GM18526 (cell line): ENCODE measurements around the gene PPP1R8.

ENCODE experiments used
- POLR2A ChIP-seq: IDR thresholded peaks from 3 replicates; pipeline ENCODE4 v1.6.1; 2011; ENCODE audit not compliant: insufficient read length; ENCODE audit errors: extremely low read depth

PPP1R8 gene

DNA sequence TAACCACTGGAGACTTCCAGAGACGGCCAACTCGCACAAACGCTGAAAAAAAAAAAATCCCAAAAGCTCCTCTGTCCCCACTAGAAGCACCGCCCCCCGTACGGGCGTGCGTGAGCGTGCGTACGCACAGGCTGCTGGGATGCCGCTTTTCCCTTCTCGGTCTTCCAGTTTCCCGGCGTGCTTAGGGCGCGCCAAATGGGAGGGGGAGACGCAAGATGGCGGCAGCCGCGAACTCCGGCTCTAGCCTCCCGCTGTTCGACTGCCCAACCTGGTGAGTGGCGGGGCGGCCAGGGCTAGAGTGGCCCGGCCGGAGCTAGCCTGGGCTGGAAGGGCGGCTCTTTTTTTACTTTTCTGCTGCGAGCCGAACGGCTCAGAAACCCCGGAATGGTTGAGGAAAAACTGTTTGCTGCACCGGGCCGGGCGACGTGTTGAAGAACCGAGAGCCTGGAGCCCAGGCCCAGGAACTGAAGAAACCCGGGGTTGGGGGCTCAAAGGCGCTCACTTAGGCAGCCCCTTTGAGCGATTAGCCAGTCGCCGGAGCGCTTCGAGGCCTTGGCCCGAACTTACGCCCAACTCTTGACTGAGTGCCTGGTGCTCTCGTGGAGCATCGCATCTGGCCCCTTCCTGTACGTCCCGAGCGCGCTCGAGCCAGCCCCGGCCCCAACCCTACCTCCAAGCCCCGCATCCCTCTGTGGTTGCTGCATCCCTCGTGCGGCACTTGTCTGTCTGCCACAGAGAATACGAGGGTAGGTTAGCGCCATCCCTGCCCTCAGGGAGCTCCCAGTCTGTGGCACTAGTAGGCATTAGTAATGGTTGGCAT is at the start of gene PPP1R8:
PPP1R8 (plus strand) TSS at position 162 of the 820 bp plus-strand sequence; CDS start at position 216, 54 bp downstream.
- TF ChIP-seq POLR2A = peak; percentile 95

DNA sequence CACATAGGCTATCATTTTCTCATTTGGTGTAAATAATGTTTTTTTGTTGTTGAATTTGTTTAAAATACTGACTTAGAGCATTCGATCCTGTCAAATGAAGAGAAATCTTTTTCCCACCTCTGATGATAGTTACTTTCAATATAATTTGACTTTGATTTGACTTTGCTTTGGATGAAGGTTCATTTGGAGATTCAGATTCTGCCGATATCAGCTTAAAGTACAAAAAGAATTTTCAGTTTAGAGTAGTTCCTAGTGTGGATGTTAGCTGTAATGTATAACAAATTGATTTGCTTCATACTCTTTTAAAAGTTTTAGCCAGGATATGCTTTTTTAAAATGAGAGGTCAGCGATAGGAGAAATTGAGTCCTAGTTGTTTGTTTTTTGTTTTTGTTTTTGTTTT is 47.6 kb upstream of the PPP1R8 start:
- TF ChIP-seq POLR2A = no peak

GRCh38 chr1:27784700-27785099 is 45.9 kb upstream of the PPP1R8 start:
- no peak for TF ChIP-seq POLR2A

GRCh38 chr1:27785781-27786455 is 44.7 kb upstream of the PPP1R8 start:
- TF ChIP-seq POLR2A = no peak

DNA sequence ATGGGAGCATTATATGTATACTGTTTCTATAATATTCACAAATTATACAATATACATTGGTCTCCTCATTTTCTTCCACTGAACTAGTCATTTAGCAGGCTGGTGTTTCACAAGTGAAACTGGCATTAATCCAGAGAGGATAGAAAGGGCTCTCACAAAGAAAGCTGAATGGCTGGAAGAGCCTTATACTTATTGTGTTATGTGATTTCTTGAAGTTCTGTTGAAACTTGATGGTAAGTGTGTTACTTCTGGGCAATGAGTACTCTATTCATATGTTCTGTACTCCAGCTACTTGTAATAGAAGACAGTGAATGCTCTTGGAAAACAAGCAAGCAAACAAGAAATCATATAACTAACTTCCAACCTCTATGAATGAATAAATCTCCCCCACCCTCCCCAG is 42.7 kb upstream of the PPP1R8 start:
- no peak for TF ChIP-seq POLR2A

- no peak for TF ChIP-seq POLR2A
Measured at GRCh38 chr1:27789540-27790041, 41.0 kb upstream of the PPP1R8 start.

DNA sequence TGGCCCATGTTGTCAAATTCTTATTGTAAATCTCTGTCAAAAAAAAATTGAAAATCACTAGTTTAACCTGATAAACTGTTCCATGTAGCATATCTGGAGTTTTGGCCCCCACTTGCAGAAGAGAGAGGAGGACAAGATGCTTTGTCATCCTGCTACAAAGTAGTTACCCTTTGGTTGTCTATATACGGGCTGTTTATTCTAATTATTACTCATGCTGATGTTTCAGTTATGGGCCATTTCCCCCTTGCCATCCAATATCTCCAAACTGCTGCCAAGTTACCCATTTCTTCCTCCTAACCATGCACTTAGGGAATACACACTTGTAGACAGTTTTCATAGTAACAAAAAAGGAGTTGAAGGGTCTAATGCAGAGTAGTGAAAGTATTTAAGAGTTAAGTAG is 35.0 kb upstream of the PPP1R8 start:
- TF ChIP-seq POLR2A = no peak

GRCh38 chr1:27804791-27805190 is 25.8 kb upstream of the PPP1R8 start:
- no peak for TF ChIP-seq POLR2A

- no peak for TF ChIP-seq POLR2A
Measured at GRCh38 chr1:27806758-27807157, 23.8 kb upstream of the PPP1R8 start.

DNA sequence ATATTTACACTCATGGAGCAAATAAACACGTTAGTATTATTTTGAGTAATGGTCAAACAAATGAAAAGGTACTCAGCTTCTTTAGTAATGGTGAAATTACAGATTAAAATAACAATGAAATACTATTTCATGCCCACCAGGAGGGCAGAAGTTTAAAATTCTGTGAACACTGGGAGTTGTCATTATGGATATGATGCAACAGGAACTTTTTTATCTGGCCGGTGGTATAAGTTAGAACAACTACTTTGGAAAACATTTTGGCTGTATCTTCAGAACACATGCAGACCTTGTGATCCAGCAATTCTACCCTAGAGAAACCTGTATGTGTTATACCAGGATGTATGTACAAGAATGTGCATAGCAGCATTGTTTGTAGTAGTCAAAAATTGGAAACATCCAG is 23.2 kb upstream of the PPP1R8 start:
- no peak for TF ChIP-seq POLR2A

GRCh38 chr1:27809883-27810282 is 20.7 kb upstream of the PPP1R8 start:
- no peak for TF ChIP-seq POLR2A

DNA sequence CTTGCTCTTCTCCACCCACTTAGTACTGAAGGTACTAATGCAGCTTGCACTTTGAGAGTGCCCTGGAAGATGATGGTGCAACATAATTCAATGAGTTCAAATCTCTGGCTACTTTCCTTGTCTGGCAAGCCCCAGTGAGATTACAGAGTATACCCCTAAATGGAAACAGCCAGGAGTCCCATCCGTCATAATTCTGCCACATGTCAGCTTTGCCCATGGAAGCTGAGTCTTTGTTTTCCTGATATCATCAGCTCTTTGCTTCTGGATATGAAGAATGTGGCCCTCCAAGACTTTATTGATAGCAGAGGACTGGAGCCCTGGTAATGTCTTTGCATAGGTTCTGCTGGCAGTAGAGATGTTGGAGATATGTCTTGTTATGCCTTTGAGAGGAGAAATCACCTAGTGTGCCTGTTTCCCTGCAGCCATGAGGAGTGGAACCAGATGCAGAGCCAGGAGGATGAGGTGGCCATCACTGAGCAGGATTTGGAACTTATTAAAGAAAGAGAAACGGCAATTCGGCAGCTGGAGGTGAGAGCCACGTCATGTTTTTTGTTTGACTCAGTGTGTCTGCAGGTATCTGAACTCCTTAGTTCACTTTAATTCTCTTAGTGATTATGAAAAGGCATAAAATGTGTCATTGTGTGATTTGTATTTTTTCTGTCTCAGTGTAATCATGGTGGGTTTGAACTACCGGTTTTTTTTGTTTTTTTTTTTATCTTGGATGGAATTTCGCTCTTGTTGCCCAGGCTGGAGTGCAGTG is 18.7 kb upstream of the PPP1R8 start:
- no peak for TF ChIP-seq POLR2A

- no peak for TF ChIP-seq POLR2A
Measured at GRCh38 chr1:27816921-27817630, 13.5 kb upstream of the PPP1R8 start.

- no peak for TF ChIP-seq POLR2A
Measured at GRCh38 chr1:27821761-27822315, 8.7 kb upstream of the PPP1R8 start.

- TF ChIP-seq POLR2A = no peak
Measured at GRCh38 chr1:27823784-27824183, 6.8 kb upstream of the PPP1R8 start.

GRCh38 chr1:27824411-27824810 is 6.2 kb upstream of the PPP1R8 start:
- no peak for TF ChIP-seq POLR2A
